Uterus (tissue), 4 donors: ENCODE data around the gene MGRN1. TPM values are rescaled to one million over a fixed set of nuclear protein-coding genes. Genes with fewer than 3 reads are reported as not detected.

Experiments
- DNase-seq, 2 donors: peaks; one replicate each; pipeline ENCODE4 v3.0.0-alpha.2; 2019 to 2020
- H3K27ac ChIP-seq, 2 donors: fragments of 200-600 bp; sonication (generic); 1 replicate in 1 of 2; 2 replicates in 1 of 2; pipeline ENCODE4 v1.5.1; 2016 to 2018
- H3K27me3 ChIP-seq, 2 donors: fragments of 200-600 bp; sonication (generic); one replicate each; pipeline ENCODE4 v1.5.1; 2018 to 2019; ENCODE audit warnings: control low read depth in 1 of 2
- H3K36me3 ChIP-seq, 2 donors: fragments of 200-600 bp; sonication (generic); one replicate each; pipeline ENCODE4 v1.5.1; 2019; ENCODE audit warnings: control low read depth in 1 of 2
- H3K4me1 ChIP-seq, 2 donors: fragments of 200-600 bp; sonication (generic); one replicate each; pipeline ENCODE4 v1.5.1; 2018 to 2019; ENCODE audit warnings: control low read depth in 1 of 2
- H3K4me3 ChIP-seq, 2 donors: fragments of 200-600 bp; sonication (generic); 1 replicate in 1 of 2; 2 replicates in 1 of 2; pipeline ENCODE4 v1.5.1; 2018 to 2019; ENCODE audit warnings: mild to moderate bottlenecking in 1 of 2
- H3K9me3 ChIP-seq, 2 donors: fragments of 200-600 bp; sonication (generic); one replicate each; pipeline ENCODE4 v1.5.1; 2019; ENCODE audit warnings: control low read depth in 1 of 2
- POLR2A ChIP-seq, 2 donors: fragments of 450-650 bp; IDR thresholded peaks; one replicate each; pipeline ENCODE4 v1.6.1; 2016; ENCODE audit warnings: antibody characterized with exemption in 2 of 2, mild to moderate bottlenecking in 1 of 2, moderate library complexity in 1 of 2
- intact Hi-C: fragments of 100-400 bp; cut with DNase I; formaldehyde crosslinking; loops from one replicate; pipeline ENCODE4 v1.15.1; 2023; ENCODE audit warnings: low total_unique reads
- total RNA-seq, 4 donors: library from RNA; depleted of rRNA in 3 of 4; stranded (reverse); fragments of >200 nt in 3 of 4; gene quantifications; one replicate each; pipeline versions ENCODE4 v1.1.0 to v1.2.4, GENCODE V29; 2014 to 2023
- TF ChIP-seq, protein P1 (sequence below), 4 experiments: fragments of 200-600 bp in 2 of 4; fragments of 450-650 bp in 2 of 4; sonication (generic) in 2 of 4; IDR thresholded peaks; one replicate each; pipeline ENCODE4 v1.5.1; 2016 to 2019; ENCODE audit warnings: antibody characterized with exemption in 4 of 4, mild to moderate bottlenecking in 2 of 4, moderate library complexity in 1 of 4
- donor health status: DM: yes; HTN: yes; CAD: no.

Gene MGRN1
- total RNA-seq, 4 donors from 2014 or later, result 19.0 to 107 (median 68.6) TPM

DNA sequence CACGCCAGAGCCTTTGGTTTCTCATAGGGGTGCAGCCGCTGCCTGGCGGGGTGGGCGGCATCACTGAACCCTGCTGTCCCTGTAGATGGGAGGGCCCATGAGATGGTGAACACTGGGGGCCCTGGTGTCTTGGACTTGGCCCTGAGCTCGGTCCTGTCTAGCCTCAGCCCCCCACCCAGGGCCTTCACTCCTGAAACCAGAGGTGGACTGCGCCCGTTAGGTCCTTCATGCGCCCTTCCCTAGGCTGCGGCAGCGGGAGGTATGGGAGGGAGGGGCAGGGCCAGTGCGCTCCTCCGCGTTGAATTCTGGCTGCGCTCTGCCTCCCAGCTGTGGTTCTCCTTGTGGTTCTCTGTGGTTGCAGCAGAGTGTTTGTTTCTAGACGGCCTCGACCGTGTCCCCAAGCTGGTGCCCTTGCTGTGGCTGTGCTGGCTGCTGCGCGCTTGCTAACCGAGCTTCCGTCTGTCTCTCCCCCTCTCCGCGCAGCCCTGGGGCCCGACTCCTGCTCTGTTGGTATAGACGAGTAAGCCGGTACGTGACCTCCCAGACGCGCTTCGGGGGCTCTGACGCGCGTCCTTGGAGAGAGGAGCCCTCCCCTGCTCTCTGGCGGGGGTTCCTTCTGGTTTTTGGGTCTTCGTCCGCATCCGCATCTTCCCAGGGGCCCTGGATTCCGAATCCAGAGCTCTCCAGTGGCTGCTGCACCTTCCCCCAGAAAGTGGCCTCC lies 61.3 kb downstream of the MGRN1 start:
- H3K4me1 ChIP-seq, result no peaks in the 10 kb centered on the region
- TF ChIP-seq POLR2A (IDR thresholded peaks at IDR 0.05), result no peak
- TF ChIP-seq, protein P1, sequence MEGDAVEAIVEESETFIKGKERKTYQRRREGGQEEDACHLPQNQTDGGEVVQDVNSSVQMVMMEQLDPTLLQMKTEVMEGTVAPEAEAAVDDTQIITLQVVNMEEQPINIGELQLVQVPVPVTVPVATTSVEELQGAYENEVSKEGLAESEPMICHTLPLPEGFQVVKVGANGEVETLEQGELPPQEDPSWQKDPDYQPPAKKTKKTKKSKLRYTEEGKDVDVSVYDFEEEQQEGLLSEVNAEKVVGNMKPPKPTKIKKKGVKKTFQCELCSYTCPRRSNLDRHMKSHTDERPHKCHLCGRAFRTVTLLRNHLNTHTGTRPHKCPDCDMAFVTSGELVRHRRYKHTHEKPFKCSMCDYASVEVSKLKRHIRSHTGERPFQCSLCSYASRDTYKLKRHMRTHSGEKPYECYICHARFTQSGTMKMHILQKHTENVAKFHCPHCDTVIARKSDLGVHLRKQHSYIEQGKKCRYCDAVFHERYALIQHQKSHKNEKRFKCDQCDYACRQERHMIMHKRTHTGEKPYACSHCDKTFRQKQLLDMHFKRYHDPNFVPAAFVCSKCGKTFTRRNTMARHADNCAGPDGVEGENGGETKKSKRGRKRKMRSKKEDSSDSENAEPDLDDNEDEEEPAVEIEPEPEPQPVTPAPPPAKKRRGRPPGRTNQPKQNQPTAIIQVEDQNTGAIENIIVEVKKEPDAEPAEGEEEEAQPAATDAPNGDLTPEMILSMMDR (IDR thresholded peaks at IDR 0.05), result no peak
- H3K4me3 ChIP-seq, result no peak overlapping the region
- no peaks in the 10 kb centered on the region for H3K9me3 ChIP-seq
- H3K27me3 ChIP-seq, result no peaks in the 10 kb centered on the region
- intact Hi-C loops, result no loop called here
- no peaks in the 10 kb centered on the region for H3K36me3 ChIP-seq
- H3K27ac ChIP-seq, result no peak overlapping the region
- no peak for DNase-seq

DNA sequence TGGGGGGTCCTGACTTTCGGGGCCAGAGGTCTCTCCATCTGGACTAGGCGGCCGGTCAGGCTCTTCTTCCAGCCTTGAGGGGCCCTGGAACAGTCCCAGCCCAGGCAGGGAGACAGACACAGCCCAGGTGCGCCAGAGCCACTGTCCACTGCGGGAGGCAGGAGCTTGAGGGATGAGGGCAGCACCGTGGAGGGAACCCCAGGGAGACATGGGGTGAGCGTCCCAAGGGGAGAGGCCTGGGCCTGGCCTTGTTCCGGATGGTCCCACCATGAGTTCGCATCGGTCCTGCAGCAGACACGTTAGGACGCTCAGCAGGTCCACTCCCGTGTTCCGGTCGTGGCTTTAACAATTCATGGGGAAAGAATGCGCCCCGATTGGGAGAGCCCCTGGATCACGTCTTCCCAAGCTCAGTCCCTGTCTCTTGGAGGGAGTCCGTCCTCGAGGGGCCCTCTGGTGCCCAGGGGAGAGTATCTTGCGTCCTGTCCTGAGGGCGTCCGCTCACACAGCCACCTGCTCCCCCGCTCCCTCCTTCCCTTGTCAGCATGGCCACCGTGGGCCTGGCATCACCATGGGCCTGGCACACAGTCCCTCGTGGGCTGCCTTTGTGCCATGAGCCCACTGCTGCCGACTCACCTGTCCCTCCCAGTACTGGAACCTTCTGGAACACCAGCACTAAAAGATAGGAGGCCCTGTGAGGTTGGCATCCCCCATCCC lies 62.0 kb downstream of the MGRN1 start:
- Histone ChIP-seq H3K27ac (no peak overlapping the region), H3K36me3 (no peaks in the 10 kb centered on the region), H3K27me3 (no peaks in the 10 kb centered on the region), H3K4me1 (no peaks in the 10 kb centered on the region), H3K9me3 (no peaks in the 10 kb centered on the region), H3K4me3 (no peak overlapping the region)
- intact Hi-C loops, result no loop called here
- no peak for DNase-seq
- TF ChIP-seq, protein P1 (IDR thresholded peaks at IDR 0.05), result no peak
- no peak for TF ChIP-seq POLR2A (IDR thresholded peaks at IDR 0.05)

- H3K36me3 ChIP-seq, result no peaks in the 10 kb centered on the region
- TF ChIP-seq, protein P1 (IDR thresholded peaks at IDR 0.05), result no peak
- no peak for TF ChIP-seq POLR2A (IDR thresholded peaks at IDR 0.05)
- intact Hi-C loops, result no loop called here
- H3K27ac ChIP-seq, result no peak overlapping the region
- no peaks in the 10 kb centered on the region for H3K9me3 ChIP-seq
- no peak overlapping the region for H3K4me3 ChIP-seq
- H3K4me1 ChIP-seq, result no peaks in the 10 kb centered on the region
- DNase-seq, result no peak
- no peaks in the 10 kb centered on the region for H3K27me3 ChIP-seq
Measured at GRCh38 chr16:4687416-4687815, 62.8 kb downstream of the MGRN1 start.

- TF ChIP-seq, protein P1 (IDR thresholded peaks at IDR 0.05), result no peak
- TF ChIP-seq POLR2A (IDR thresholded peaks at IDR 0.05), result no peak
- H3K27me3 ChIP-seq, result no peaks in the 10 kb centered on the region
- H3K27ac ChIP-seq, result no peak overlapping the region
- intact Hi-C loops, result no loop called here
- H3K36me3 ChIP-seq, result no peaks in the 10 kb centered on the region
- H3K4me1 ChIP-seq, result no peaks in the 10 kb centered on the region
- H3K9me3 ChIP-seq, result no peaks in the 10 kb centered on the region
- H3K4me3 ChIP-seq, result no peak overlapping the region
- no peak for DNase-seq
Measured at GRCh38 chr16:4687946-4688673, 63.5 kb downstream of the MGRN1 start.

GRCh38 chr16:4688674-4689045 lies 64.0 kb downstream of the MGRN1 start:
- H3K27me3 ChIP-seq, result no peaks in the 10 kb centered on the region
- no peak for DNase-seq
- no peak overlapping the region for H3K27ac ChIP-seq
- intact Hi-C loops, result no loop called here
- no peaks in the 10 kb centered on the region for H3K36me3 ChIP-seq
- TF ChIP-seq, protein P1 (IDR thresholded peaks at IDR 0.05), result no peak
- TF ChIP-seq POLR2A (IDR thresholded peaks at IDR 0.05), result no peak
- no peak overlapping the region for H3K4me3 ChIP-seq
- no peaks in the 10 kb centered on the region for H3K4me1 ChIP-seq
- H3K9me3 ChIP-seq, result no peaks in the 10 kb centered on the region
